Esophagus squamous epithelium (tissue), 4 donors: ENCODE results near the gene LKAAEAR1.

ENCODE experiments used
- CTCF ChIP-seq, 6 experiments: fragments of 450-650 bp in 4 of 6; fragments of 200-600 bp in 2 of 6; sonication (generic) in 2 of 6; IDR thresholded peaks; one replicate each; pipeline ENCODE4 v1.5.1; 2016 to 2019; ENCODE audit warnings: antibody characterized with exemption in 6 of 6, mild to moderate bottlenecking in 4 of 6, moderate library complexity in 4 of 6
- POLR2A ChIP-seq, 4 donors: fragments of 450-650 bp; IDR thresholded peaks; one replicate each; pipeline ENCODE4 v1.6.1; 2017; ENCODE audit warnings: antibody characterized with exemption in 4 of 4, mild to moderate bottlenecking in 4 of 4, moderate library complexity in 3 of 4

- no peak for TF ChIP-seq CTCF (IDR thresholded peaks at IDR 0.05)
- no peak for TF ChIP-seq POLR2A (IDR thresholded peaks at IDR 0.05)
Measured at GRCh38 chr20:64035066-64035932, 48.9 kb downstream of the LKAAEAR1 start.
